ENCODE measurements around the gene TMC6.

Gene TMC6

GRCh38 chr17:78064708-78065107, 63.8 kb downstream of the TMC6 start:
- no peak for DNase-seq

GRCh38 chr17:78063489-78063888, 65.1 kb downstream of the TMC6 start:
- DNase-seq: no peak

GRCh38 chr17:78062596-78062995, 66.0 kb downstream of the TMC6 start:
- DNase-seq: no peak

All from stimulated activated CD4-positive, alpha-beta T cell treated with anti-CD3 and anti-CD28 coated beads, Interleukin-4, amount 100 ng/mL, for 4 hours (primary cell).